COLO829 (cell line): Measurements from ENCODE around the gene CLDN5.

Experiments
- DNase-seq: peaks from one replicate; pipeline ENCODE4 v3.0.0; 2012; ENCODE audit warnings: low spot score

CLDN5 gene

DNA sequence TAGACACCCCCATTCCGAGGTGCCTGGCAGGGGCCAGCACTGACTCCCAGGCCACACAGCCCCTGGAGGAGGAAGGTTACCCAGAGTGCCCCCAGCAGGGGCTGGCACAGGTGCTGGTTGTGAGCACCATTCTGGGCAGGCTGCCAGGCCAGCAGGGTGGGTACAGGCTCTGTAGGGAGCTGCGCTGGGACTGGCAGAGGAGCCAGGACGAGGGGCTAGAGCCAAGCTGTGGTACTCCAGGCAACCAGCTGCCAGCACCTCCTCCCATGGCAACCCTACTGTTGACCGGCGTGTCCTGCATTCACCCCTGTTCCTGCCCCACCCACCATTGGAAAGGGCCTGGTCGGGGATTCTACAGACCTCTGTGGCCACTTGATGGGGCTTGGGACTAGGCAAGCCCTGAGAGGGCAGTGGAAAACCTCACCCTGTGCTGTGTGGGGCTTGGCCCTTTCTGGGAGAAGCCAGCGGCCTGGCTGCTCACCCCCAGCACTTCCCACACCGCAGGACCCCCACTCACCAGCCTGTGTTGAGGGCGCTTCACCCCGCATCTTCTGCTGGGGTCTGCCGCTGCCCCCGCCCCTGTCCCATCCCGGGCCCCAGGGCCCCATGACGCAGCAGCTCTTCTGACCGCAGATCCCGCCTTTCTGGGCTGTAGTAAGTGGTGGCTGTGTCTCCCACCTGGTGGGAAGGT is 1.9 kb downstream of the CLDN5 start:
- DNase-seq: no peak

DNA sequence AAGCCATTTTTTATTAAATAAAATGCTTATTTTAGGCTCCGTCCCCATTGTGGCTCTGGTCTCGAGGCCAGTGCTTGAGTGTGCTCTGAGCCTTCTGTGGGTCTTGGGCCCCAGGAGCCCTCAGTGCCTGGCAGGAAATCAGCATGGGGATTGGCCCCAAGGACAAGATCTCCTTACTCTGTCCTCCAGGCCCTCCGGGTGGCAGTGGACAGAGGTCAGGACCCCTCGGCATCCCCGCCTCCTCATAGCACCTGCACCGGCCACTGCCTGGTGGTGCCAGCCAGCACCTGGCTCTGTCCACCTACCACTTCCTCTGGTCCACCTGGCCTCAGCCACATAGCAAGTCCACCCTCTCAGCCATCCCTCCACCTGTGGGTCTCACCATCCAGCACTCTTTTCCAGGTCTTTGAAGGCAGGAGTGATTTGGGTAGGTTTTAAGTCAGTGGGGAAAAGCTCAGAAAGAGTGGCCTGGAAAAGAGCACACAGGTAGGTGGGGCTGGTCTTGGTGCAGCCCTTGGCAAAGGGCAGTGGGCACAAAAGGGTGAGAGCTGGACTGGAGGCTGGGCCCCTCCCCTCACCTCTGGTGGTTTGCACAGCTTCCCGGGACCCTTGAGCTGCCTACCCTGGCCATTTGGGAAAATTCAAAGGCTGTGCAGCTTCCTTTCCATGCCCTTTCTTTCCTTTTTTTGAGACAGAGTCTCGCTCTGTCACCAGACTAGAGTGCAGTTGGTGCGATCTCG is 3.5 kb downstream of the CLDN5 start:
- no peak for DNase-seq

DNA sequence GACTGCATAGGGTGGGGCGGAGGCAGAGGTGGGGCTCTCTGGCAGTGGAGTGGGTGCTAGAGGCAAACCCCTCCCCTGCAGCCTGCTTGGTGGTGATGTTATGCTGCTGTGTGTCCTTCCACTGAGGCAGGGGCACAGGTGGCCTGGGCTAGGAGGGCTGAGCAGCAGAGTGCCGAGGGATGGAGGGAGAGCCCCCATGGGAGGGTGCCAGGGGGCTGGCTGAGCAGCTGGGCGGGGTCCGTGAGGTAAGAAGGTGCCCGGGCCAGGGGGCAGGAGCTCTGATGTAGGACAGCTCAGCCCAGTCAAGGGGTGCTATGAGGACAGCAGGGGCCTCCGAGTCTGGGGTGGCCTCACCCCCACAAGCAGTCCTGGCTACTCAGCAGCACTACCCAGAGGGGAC is 4.2 kb downstream of the CLDN5 start:
- DNase-seq: no peak

DNA sequence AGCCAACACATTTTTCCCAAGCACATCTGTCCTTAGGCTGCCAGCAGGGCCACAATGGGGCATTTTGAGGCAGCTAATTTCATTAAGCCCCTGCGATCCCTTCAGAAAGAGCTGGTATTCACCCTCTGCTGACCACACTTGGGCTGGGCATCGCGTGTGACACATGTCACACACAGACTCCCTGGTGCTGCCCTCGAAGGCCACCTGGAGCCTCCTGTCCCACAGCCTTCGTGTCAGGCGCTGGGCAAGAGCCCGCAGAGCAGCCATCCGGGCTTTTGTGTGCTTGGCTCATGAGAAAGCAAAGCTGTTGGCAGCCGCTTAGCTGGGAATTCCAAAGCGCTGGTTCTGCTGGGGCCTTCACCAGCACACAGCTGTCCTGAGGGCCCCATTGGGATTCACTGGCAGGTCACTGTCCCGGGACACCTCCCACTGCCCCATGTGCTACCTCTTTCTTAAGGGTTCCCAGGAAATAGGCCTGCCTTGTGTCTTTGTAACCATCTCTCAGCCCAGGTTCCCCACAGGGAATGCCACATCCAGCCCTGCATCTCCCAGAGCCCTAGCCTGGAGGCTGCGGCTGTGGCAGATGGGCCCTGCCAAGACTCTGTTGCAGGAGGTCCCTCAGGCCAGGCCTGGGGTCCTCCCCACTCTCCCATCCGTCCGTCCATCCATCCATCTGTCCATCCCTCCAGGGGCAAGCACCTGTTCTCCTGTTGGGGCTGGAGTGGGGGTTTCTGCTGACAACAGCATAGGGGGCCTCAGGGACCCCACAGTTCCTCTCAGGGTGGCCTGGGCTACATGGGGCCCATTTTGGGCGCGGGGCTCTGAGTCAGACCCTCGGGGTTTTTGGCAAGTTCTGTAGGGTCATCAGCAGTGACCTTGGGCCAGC is 4.9 kb downstream of the CLDN5 start:
- DNase-seq: no peak

DNA sequence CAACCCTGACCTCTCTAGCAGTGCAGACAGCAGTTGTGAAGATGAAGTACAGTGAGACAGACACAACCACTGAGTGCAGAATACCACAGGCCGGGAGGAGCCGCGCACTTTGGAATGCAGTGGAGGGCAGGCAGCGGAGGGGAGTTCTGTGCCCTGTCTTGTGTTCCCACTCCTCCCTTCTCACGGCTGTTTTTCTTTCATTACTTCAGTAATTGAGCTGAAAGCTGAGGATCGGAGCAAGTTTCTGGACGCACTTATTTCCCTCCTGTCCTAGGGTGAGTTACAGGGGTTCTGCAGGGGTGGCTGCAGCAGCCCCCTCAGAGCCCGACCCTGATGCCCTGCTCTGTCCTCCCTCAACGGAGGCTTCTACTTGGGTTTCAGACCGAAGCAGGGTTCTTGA is 5.6 kb downstream of the CLDN5 start:
- no peak for DNase-seq

DNA sequence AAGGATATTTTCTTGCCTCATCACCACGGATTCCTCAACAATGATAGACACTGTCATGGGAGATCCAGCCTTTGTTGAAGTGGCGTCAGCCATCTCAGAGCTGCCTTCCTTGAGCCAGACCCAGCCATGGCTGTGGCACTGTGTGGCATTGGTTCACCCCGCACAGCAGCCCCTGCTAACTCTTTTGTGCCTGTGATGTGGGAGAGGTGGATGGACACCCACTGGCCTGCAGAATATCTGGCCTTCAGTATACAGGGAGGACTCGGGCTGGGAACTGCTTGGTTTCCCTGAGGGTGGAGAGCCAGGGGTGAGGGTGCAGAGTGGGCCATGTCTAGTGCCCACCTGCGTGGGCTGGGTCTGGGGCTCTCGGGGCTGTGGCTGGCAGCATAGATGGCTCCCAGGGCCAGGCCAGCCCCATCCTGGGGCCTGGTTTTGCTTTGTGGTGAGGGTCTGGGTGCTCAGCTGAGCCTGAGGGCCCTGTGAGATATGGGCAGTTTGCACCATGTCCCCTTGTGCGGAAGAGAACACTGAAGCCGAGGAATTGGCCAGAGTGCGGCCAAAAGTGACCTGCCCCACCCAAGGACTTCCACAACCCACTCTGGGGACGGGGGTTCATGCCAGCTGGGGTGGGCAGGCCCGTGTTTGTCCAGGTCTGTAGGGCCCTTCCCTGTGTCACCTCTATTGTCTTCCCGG is 6.1 kb downstream of the CLDN5 start:
- no peak for DNase-seq

DNA sequence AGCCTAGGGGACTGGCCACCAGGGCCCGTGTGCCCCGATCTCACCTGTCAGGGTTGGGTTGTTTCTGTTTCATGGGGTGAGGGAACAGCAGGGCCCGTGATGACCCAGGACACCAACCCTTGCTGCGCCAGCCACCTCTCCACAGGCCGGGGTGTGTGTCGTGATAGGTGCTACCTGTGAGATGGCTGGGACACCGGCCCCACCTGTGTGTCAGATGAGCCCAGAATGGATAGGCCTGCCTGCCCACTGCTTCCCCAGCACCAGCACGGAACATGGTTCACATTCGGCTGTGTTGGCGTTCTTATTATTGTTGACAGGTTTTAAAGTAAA is 7.1 kb downstream of the CLDN5 start:
- no peak for DNase-seq

DNA sequence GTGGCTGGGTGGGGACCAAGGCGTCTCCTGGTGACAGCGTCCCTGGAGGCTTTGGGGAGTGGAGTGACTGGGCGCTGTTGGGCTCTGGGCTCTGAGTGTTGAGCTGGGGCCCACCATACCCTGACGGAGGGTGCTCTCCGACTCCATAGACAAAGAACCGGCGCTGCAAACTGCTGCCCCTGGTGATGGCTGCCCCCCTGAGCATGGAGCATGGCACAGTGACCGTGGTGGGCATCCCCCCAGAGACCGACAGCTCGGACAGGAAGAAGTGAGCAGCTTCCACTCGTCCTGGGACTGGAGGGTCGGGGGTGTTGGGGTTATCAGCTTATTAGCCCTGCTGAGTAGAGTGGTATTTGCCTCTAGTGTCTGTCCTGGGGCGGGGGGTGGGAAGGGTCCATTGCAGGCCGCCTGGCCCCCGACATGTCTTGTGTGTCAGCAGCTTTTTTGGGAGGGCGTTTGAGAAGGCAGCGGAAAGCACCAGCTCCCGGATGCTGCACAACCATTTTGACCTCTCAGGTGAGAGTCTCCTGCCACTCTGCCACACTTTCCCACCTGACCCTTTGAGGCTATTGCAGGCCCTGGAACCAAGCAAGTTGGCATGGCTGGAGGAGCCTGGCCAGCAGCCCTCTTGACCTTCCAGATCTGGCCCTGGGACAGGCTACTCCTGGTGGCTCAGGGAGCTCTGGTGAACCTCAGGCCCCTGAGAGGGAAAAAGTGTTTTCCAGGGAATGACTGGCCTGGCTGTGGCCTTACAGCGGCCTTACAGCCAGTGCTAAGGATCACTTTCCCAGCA is 7.6 kb downstream of the CLDN5 start:
- no peak for DNase-seq

DNA sequence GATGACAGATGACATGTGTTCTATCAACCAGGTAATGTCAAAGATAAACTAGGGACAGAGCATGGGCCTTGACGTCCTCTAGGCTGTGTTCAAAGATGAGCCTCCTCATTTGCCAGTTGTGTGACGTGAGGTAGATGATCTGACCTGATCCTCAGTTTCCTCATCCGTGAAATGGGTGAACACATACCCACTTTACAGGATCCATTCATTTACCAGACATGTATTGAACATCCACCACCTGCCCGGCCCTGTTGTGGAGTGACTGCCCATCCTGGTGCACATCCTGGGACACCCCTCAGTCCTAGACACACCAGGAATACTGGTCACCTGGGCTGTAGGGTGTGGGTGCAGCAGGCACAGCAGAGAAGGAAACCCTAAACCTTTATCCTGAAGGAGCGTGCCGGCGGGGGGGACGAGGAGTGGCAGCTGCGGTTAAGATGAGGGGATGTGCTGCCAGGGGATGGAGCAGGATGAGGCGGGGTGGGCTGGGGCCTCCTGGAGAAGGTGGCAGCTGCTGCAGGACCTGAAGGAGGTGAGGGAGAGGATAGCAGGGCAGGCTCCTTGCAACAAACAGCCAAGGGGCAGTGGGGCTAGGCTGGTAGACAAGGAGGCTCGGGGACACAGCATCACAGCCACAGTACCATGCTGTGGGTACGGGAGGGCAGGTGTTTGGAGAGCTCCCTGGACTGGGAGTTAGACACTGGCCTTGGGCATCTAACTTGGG is 8.4 kb downstream of the CLDN5 start:
- DNase-seq: no peak

DNA sequence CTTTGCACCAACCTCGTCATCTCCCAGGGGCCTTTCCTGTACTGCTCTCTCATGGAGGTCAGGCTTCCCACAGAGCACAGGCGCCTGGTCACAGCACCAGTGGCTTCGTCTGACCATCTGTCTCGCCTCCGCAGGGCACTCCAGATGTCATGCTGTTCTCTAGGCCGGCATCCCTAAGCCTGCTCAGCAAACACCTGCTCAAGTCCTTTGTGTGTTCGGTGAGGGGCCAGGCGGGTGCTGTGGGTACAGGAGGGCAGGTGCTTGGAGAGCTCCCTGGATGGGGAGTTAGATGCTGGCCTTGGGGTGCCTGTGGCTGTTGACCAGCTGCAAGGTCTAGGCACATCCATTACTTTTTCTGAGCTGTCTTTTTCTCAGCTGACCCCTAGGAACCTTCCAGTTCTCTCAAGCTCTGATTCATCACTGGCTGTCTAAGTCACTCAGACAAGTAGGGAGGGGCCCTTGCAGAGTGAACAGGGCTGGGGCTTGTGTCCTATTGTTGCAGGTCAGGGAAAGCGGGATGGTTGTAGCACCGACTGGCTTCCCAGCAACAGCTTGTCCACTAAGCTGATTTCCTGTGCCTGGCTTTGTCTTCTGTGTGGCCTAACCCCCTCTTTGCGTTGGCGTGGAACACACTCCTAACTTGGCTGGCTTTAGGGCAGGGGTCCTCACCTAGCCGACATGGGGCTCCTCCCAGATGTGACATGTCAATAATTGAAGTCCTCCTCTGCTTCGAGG is 9.2 kb downstream of the CLDN5 start:
- DNase-seq: no peak

DNA sequence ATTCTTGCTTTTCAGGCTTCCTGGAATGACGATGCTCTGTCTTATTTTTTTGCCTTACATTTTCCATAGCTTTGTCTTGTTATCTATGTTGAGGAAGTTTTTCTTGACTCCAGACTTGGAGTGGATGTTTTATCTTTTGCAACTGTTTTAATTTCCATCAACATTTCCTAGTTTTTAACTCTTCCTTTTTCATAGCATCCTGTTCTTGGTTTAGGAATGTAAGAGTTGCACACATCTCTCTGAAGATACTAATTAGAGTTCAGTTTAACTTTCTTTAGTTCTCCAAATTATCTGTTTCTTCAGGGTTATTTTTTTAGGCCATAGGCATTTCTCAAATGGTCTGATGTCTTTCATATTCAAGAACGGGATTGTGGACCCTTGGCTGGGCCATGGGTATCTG is 10.4 kb downstream of the CLDN5 start:
- DNase-seq: no peak

DNA sequence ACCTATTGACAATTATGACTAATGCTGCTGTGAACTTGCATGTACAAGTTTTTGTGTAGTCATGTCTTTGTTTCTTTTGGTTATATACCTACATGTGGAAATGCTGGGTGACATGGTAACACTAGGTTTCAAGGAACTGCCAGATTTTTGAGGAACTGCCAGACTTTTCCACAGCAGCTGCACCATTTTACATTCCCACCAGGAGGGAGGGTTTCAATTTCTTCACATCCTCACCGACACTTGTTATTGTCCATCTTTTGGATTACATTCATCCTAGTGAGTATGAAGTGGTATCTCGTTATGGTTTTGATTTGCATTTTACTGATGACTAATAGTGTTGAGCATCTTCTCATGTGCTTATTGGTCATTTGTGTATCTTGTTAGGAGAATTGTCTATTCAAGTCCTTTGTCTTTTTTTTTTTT is 13.3 kb downstream of the CLDN5 start:
- DNase-seq: no peak

DNA sequence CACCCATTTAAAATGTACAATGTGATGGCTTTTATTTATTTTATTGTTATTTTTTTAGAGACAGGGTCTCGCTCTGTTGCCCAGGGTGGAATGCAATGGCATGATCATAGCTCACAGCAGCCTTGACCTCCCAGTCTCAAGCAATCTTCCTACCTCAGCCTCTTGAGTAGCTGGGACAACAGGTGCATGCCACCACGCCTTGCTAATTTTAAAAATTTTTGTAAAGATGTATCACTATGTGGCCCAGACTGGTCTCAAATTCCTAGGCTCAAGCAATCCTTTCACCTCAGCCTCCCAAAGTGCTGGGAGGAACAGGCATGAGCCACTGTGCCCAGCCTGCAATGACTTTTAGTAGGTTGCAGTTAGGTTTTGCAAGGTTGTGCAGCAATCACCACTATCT is 14.3 kb downstream of the CLDN5 start:
- no peak for DNase-seq

DNA sequence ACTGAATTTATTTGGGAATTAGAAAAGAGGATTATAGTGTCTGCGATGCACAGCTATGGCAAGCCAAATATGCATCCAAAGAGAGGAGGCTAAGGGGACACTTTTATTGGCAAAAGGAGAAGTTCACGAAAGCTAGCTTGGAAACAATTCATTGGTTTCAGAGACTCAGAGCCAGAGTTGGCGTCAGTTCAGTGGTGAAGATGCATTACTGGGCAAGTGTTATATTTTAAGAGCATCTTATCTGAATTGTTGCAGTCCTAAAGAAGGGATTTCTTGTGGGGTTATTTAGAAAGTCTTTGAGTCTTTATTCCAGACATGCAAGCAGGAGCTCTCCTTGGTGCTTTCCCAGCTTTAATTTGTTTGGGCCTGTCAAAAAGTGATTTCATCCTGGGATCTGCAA is 15.0 kb downstream of the CLDN5 start:
- no peak for DNase-seq

DNA sequence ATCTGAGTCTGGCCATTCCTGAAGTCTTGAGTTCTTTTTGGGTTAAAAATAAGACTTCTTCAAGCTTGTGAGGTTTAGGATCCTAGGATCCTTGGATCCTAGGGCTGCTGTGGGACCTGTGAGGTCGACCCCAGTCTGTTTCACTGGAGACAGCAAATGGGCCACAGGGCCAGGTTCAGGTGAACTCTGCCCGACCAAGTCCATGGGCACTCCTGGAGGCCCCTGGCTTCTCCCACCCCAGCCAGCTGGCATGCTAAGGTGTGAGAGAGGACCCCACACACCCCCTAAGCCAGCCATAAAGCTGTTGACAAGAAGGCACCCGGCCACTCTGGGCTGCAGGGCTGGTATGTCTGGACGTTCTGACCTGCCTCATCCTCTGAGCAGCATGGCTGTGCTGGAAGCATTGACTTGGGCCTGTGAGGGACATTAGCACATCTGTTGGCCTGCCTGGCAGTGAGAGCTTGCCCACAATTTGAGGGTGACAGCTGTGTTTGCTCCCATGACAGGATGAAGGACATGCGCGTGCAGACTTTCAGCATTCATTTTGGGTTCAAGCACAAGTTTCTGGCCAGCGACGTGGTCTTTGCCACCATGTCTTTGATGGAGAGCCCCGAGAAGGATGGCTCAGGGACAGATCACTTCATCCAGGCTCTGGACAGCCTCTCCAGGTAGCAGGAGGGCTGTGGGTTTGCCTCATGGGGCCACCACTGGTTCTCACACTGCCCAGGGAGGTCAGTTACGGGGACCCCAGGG is 16.0 kb downstream of the CLDN5 start:
- DNase-seq: no peak

DNA sequence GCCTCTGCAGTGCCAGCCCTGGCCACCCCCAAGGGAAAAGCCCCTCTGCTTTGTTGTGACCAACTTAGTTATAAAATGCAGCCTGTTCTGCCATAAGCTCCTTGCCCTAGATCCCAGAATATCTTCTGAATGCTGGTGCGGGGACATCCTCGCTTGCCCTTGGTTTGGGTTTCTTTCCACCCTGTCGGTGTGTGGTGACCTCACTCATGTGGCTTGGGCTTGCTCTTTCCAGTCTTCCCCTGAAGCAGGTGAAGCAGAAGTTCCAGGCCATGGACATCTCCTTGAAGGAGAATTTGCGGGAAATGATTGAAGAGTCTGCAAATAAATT is 16.7 kb downstream of the CLDN5 start:
- DNase-seq: no peak

DNA sequence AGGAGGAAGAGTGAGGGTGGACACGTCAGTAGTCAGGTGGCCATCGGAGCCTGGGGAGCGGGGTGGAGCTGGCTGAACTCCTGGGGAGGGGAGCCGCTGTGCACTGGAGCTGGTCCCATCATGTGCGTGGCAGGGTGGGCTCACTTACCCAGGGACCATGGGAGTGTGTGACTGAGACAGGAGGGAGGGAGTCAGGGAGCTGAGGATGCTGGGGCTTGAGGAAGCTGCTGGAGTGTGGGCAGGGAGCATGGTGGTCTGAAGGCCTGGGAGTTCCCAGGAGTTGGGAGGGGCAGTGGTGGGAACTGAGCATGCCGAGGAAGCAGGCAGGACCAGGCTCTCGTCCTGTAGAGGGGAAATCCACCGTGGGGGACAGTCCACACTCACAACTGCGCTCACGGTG is 18.0 kb downstream of the CLDN5 start:
- DNase-seq: no peak

DNA sequence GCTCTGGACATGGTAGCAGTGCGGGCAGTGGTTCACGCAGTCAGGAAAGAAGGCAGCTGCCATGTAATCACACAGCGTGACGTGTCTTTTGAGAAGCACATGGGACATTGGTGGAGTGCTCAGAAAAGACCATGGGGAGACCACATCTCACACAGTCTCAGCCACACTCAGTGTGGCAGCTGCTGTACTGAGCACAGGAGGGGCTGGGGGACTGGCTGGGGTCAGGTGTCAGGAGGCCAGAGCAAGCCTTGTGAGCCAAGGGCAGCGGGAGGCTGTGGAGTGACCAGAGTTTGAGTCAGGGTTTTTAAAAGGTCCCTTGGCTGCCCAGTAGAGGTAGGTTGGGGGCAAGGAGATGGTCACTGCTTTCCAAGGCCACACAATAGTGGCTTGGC is 18.5 kb downstream of the CLDN5 start:
- DNase-seq: no peak

DNA sequence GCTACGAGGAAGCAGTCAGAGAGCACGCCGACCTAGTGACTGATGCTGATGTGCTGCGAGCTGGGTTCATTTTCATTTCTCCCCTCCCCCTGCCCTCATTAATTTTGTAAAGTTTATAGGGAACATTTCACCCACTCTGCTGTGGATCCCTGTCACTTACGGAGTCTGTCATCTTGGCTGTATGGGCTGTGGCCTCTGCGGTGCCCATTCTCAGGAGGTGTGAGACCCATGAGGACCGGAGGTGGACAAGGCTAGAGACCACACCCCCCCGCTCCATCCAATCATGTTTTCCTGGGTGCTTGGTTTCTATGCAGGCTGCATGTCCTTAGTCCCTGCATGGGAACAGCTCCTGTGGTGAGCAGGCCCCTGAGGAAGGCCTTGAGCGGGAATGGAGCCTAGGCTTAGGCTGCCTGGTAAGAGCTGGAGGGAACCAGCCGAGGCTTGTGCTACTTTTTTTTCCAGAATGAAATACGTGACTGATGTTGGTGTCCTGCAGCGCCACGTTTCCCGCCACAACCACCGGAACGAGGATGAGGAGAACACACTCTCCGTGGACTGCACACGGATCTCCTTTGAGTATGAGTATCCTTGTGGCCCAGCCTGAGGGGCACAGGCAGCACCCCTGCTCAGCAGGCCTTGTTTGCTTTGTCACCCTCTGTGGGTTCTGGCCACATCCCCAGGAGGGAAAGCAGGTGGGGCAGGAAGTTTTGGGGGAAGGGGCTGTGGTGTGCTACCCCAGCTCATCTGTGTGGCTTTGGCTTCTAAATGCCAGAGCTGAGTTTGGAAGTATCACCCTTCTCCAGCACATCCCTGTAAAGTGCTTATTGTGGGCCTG is 19.1 kb downstream of the CLDN5 start:
- DNase-seq: no peak
